Left hindlimb (tissue), 1 donor: ENCODE measurements around the gene DUSP8.
A peak's percentile ranks its signal among the peaks of the same experiment; 100 is the strongest.

ENCODE experiments used
- DNase-seq: peaks from one replicate; pipeline ENCODE4 v3.0.0-alpha.2; 2018

Gene DUSP8

GRCh38 chr11:1532014-1532586 lies 40.0 kb downstream of the DUSP8 start:
- peak; percentile 70 for DNase-seq

- DNase-seq = no peak
Observed at GRCh38 chr11:1531449-1532013, 40.5 kb downstream of the DUSP8 start.

GRCh38 chr11:1530686-1531448 lies 41.2 kb downstream of the DUSP8 start:
- no peak for DNase-seq

GRCh38 chr11:1529774-1530173 lies 42.3 kb downstream of the DUSP8 start:
- no peak for DNase-seq

- DNase-seq = no peak
Observed at GRCh38 chr11:1529286-1529685, 42.8 kb downstream of the DUSP8 start.

GRCh38 chr11:1528710-1529109 lies 43.4 kb downstream of the DUSP8 start:
- DNase-seq = no peak

- DNase-seq = no peak
Observed at GRCh38 chr11:1526785-1527184, 45.3 kb downstream of the DUSP8 start.

GRCh38 chr11:1523779-1524178 lies 48.3 kb downstream of the DUSP8 start:
- no peak for DNase-seq

- no peak for DNase-seq
Observed at GRCh38 chr11:1523077-1523476, 49.0 kb downstream of the DUSP8 start.

GRCh38 chr11:1522081-1522424 lies 50.0 kb downstream of the DUSP8 start:
- DNase-seq = no peak

GRCh38 chr11:1521382-1522080 lies 50.5 kb downstream of the DUSP8 start:
- DNase-seq = no peak

- no peak for DNase-seq
Observed at GRCh38 chr11:1520663-1521267, 51.3 kb downstream of the DUSP8 start.

- no peak for DNase-seq
Observed at GRCh38 chr11:1520209-1520662, 51.8 kb downstream of the DUSP8 start.

- DNase-seq = no peak
Observed at GRCh38 chr11:1519028-1520010, 52.8 kb downstream of the DUSP8 start.

GRCh38 chr11:1518301-1518700 lies 53.8 kb downstream of the DUSP8 start:
- DNase-seq = no peak

- DNase-seq = no peak
Observed at GRCh38 chr11:1517117-1518005, 54.7 kb downstream of the DUSP8 start.

- no peak for DNase-seq
Observed at GRCh38 chr11:1516273-1517067, 55.6 kb downstream of the DUSP8 start.

GRCh38 chr11:1515082-1516060 lies 56.7 kb downstream of the DUSP8 start:
- DNase-seq = peak; percentile 80
